DMS 273 (cell line): ENCODE measurements around the gene KCNN1.
A peak's percentile ranks its signal among the peaks of the same experiment; 100 is the strongest.
"Not testable (repeated sequence)": the region's sequence is repeated elsewhere in the genome, so short reads cannot be mapped to it uniquely, and the experiment has no call there.

Experiments
- DNase-seq: peaks from one replicate; lab custom pipeline; 2025; ENCODE audit not compliant: unreplicated experiment; lab: John Stamatoyannopoulos, UW

KCNN1 gene

GRCh38 chr19:17967257-17968051 is 547 bp downstream of the KCNN1 start:
- DNase-seq, result peak; percentile 39

GRCh38 chr19:17968362-17968761 is 1.5 kb downstream of the KCNN1 start:
- DNase-seq, result no peak

- no peak for DNase-seq
Measured at GRCh38 chr19:17969096-17969792, 2.3 kb downstream of the KCNN1 start.

GRCh38 chr19:17972230-17972629 is 5.3 kb downstream of the KCNN1 start:
- no peak for DNase-seq

- DNase-seq, result no peak
Measured at GRCh38 chr19:17973759-17974158, 6.9 kb downstream of the KCNN1 start.

- no peak for DNase-seq
Measured at GRCh38 chr19:17974551-17974950, 7.6 kb downstream of the KCNN1 start.

- no peak for DNase-seq
Measured at GRCh38 chr19:17975032-17975431, 8.1 kb downstream of the KCNN1 start.

- DNase-seq, result no peak
Measured at GRCh38 chr19:17977021-17977420, 10.1 kb downstream of the KCNN1 start.

GRCh38 chr19:17977488-17977887 is 10.6 kb downstream of the KCNN1 start:
- DNase-seq, result no peak

- DNase-seq, result no peak
Measured at GRCh38 chr19:17981611-17982010, 14.7 kb downstream of the KCNN1 start.

- no peak for DNase-seq
Measured at GRCh38 chr19:17982430-17982829, 15.5 kb downstream of the KCNN1 start.

GRCh38 chr19:17985037-17985818 is 18.3 kb downstream of the KCNN1 start:
- DNase-seq, result peak; percentile 60

- not testable (repeated sequence) for DNase-seq
Measured at GRCh38 chr19:17986569-17986968, 19.7 kb downstream of the KCNN1 start.

GRCh38 chr19:17988161-17988560 is 21.3 kb downstream of the KCNN1 start:
- no peak for DNase-seq

- no peak for DNase-seq
Measured at GRCh38 chr19:17989425-17990094, 22.7 kb downstream of the KCNN1 start.

GRCh38 chr19:17993076-17993813 is 26.3 kb downstream of the KCNN1 start:
- no peak for DNase-seq

GRCh38 chr19:17996826-17997316 is 30.0 kb downstream of the KCNN1 start:
- peak; percentile 89 for DNase-seq

GRCh38 chr19:17997969-17998826 is 31.3 kb downstream of the KCNN1 start:
- DNase-seq, result peak; percentile 46

GRCh38 chr19:17998827-17999150 is 31.9 kb downstream of the KCNN1 start:
- DNase-seq, result no peak
